Mesodermal cell (in vitro differentiated cells): ENCODE results near the gene SLC5A10.

Experiments used
- H3K27ac ChIP-seq: 2 replicates; pipeline ENCODE4 v1.7.0; 2013; ENCODE audit warnings: mild to moderate bottlenecking, low read depth, low read length, moderate library complexity; ENCODE audit not compliant: severe bottlenecking
- H3K36me3 ChIP-seq: 2 replicates; pipeline ENCODE4 v1.7.1; 2013; ENCODE audit warnings: mild to moderate bottlenecking, low read length, moderate library complexity; ENCODE audit not compliant: control insufficient read depth, insufficient read depth
- H3K4me1 ChIP-seq: one replicate; pipeline ENCODE4 v1.7.1; 2013; ENCODE audit warnings: mild to moderate bottlenecking, low read length; ENCODE audit not compliant: insufficient read depth, control insufficient read depth, poor library complexity, severe bottlenecking
- H3K4me3 ChIP-seq: 2 replicates; pipeline ENCODE4 v1.7.0; 2013; ENCODE audit warnings: low read length, control low read depth, mild to moderate bottlenecking; ENCODE audit not compliant: insufficient read depth, poor library complexity, severe bottlenecking; ENCODE audit errors: extremely low read depth
- H3K9me3 ChIP-seq: 2 replicates; pipeline ENCODE4 v1.7.1; 2013; ENCODE audit warnings: mild to moderate bottlenecking, low read length, moderate library complexity; ENCODE audit not compliant: control insufficient read depth
- WGBS, 2 experiments: methylation state at CpG; one replicate each; pipeline ENCODE4 v1.1.5; 2013; ENCODE audit warnings: missing lambda C conversion rate in 2 of 2; ENCODE audit not compliant: insufficient coverage in 2 of 2; 5-methylcytosine and 5-hydroxymethylcytosine counted together

SLC5A10 gene

DNA sequence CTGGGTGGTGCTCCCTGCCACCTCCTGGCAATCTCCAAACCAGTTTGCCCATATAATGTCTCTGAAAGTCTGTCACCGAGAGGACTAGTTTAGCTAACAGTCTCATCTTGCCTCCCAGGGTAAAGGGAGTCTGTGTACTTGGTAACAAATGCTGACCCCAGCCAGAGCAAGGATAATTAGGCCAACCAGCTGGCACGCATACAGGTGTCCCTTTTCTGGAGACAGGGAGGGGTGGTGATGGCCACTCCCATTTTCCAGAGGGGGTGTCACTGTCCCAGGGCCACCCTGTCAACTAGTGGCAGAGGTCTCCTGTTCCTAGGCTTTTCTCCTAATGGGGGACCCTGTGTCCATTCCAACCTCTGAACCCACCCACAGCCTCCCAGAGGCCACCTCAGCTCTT is 44.5 kb downstream of the SLC5A10 start:
- Histone ChIP-seq H3K36me3 (peaks cover 31% of the 10 kb centered on the region), H3K9me3 (peaks cover 12% of the 10 kb centered on the region), H3K27ac (no peak overlapping the region), H3K4me1 (no peaks in the 10 kb centered on the region), H3K4me3 (no peak overlapping the region)
- WGBS, 2 experiments: 85 to 100% methylated on average over 2 of the region's 2 CpGs

DNA sequence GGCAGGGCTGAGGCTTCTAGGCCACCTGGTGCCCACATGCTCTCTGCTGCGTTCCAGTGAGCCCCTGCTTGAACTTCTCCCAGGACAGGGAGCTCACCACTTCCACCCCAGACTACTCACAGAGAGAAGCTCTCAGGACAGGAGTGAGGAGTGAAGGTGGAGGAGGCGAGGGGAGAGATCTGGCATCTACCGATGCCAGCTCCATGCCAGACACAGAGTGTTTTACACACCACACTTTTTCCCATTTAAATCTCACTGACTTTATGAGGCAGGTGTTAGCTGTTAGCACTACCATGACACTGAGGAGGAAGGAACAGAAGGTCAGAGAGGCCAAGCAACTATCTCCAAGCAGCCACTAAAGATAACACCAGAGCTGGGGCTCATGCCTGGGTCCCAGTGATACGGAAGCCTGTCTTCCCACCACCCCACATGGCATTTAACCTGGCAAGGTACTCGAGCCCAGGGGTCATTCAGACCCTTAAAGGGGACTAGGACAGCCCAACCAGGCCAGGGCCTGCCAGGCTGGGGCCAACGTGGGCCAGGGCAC is 45.8 kb downstream of the SLC5A10 start:
- Histone ChIP-seq H3K4me1 (peaks cover 2% of the 10 kb centered on the region), H3K36me3 (peaks cover 39% of the 10 kb centered on the region), H3K4me3 (no peak overlapping the region), H3K27ac (no peak overlapping the region), H3K9me3 (peaks cover 12% of the 10 kb centered on the region)
- 79 to 86% methylated on average over 3 of the region's 6 CpGs for WGBS, 2 experiments

DNA sequence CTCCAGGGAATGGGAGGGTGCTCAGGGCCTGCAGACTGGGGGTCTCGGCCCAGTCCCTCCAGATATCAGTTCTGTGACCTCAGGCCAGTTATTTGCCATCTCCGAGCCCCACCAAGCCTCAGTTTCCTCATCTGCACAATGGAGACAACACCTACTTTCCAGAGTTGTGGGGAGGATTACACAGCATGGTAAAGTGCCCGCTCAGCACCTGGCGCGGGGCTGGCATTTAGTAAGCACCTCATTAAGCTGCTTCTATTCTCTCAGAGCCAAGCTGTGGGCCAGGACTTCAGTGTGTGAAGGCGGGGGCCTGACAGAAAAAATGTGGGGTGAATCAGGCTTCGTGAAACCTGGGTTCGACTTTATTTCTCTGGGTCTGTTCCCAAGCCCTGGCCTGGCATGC is 47.4 kb downstream of the SLC5A10 start:
- H3K4me1 ChIP-seq: peaks cover 2% of the 10 kb centered on the region
- peaks cover 41% of the 10 kb centered on the region for H3K36me3 ChIP-seq
- H3K4me3 ChIP-seq: no peak overlapping the region
- 90 to 92% methylated on average over 7 of the region's 8 CpGs for WGBS, 2 experiments
- peaks cover 12% of the 10 kb centered on the region for H3K9me3 ChIP-seq
- no peak overlapping the region for H3K27ac ChIP-seq

DNA sequence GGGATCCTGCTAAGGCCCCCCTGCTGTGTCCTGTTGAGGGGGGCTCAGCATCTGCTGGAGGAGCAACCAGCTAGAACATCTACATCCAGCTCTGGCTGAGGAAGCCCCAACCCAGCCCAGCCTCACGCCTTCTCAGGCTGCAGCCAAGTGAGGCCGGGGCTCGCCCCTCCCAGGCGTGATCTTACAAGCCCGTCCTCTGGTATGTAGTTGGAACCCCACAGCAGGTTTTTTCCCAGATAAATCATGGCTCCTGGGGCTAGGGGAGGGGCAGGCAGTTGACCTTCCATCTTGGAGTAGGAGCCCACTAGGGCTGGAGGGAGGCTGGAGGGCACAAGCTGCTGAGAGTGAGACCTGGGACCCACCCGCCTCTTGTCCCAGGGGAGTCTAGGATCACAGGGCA is 47.9 kb downstream of the SLC5A10 start:
- peaks cover 2% of the 10 kb centered on the region for H3K4me1 ChIP-seq
- no peak overlapping the region for H3K27ac ChIP-seq
- WGBS, 2 experiments: 85 to 96% methylated on average over 5 to 6 of the region's 6 CpGs
- peaks cover 41% of the 10 kb centered on the region for H3K36me3 ChIP-seq
- peaks cover 11% of the 10 kb centered on the region for H3K9me3 ChIP-seq
- no peak overlapping the region for H3K4me3 ChIP-seq

DNA sequence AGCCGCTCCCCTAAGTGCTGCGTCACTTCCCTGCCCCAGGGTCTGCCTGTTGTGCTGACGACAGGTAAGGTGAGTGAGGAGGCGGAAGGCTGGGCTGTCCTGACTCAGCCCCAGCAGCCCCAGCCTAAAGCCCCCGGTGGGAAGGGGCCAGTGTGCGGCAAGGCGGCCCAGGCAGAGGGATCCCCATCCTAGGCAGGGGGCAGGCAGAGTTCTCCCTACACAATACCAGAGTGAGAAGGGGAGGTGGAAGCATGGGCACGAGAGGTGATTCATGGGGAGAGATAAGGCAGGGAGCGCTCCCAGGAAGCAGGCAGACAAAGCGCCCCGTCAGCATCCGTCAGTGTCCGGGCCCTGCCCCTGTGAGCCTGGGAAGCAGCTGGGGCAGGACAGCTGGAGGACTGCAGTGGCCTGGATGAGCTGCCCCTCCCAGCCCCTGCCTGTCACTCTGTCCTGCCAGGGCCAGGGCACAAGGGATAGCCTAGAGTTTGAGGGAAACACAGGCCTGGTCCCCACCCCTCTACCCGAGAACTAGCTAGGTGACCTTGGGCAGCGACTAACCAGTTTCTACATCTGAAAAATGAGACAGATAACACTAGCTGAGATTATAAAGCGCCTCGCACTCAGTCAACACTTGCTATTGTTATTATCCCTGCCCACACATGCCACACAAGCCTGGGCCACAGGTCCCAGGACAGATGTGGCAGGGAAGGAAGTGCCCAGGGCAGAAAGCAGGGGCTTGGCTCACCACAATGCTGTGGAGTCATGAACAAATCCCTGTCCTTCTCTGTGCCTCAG is 48.8 kb downstream of the SLC5A10 start:
- H3K4me3 ChIP-seq: no peak overlapping the region
- 88 to 92% methylated on average over 12 to 14 of the region's 17 CpGs for WGBS, 2 experiments
- H3K4me1 ChIP-seq: peaks cover 2% of the 10 kb centered on the region
- peaks cover 3% of the 10 kb centered on the region for H3K9me3 ChIP-seq
- peaks cover 41% of the 10 kb centered on the region for H3K36me3 ChIP-seq
- no peak overlapping the region for H3K27ac ChIP-seq

DNA sequence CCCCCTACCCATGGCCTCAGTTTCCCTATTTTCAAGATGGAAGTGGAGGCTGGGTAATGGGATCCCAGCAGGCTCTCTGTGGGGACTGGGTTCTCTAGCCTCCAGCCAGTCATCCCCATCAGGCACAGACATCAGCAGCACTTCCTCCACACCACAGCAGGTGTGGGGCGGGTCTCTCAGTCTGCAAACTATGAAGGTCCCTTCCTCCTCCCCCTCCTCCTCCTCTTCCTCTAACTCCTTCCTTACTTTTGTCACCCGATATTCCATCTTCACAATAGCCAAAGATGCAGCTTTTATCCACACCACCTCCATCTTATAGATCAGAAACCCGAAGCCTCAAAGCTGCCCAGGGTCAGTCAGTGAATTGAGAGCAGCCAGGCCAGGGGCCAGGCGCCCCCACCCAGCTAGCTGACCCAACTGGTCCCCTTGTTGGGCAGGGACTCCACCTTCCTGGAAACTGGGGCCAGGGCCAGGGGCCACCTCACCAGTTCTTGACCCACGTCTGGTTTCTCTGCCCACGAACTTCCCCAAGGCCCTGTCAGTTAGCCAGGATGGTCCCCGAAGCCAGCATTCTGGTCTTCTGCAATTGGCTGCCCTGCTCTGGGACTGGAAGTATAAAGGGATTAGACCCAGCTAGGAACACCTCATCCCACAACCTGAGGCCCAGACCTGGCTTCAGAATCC is 50.1 kb downstream of the SLC5A10 start:
- no peak overlapping the region for H3K4me3 ChIP-seq
- peaks cover 29% of the 10 kb centered on the region for H3K36me3 ChIP-seq
- H3K27ac ChIP-seq: no peak overlapping the region
- WGBS, 2 experiments: 91 to 93% methylated on average over 3 to 5 of the region's 7 CpGs
- H3K9me3 ChIP-seq: peaks cover 6% of the 10 kb centered on the region
- peaks cover 2% of the 10 kb centered on the region for H3K4me1 ChIP-seq

DNA sequence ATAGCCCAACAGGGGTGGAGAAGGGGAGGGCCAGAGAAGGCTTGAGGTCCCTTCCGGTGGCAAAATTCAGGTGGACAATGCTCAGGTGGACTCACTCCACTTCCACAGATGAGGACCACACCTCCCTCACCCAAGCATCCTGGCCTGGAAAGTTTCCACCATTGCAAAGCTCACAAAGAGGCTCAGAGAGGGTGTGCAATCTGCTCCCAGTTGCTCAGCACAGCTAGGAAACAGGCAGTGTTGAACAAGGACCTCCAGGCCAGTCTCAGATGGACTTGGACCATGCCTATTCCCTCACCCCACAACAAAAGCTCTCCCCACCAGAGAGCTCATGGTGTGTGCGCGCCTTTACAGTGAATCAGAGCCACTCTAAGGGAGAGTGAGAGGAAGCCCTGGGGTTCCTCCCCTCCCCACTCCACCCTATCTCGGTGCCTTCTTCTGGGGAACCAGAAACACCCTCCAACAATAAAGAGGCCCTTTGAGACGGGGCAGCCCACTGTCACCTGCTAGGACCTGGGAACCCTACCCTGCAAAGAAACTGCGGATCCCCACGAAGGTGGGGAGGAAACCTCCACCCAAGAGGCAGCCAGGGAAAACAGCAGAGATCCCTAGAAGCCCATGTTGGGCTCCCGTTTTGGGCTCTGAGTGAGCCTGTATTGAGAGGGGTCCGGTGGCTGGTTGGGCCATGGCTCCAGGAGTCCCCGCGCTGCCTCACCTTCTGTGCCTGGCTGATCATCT is 51.0 kb downstream of the SLC5A10 start:
- WGBS, 2 experiments: 48 to 58% methylated on average over 7 to 8 of the region's 11 CpGs
- Histone ChIP-seq H3K27ac (no peak overlapping the region), H3K36me3 (peaks cover 26% of the 10 kb centered on the region), H3K4me3 (peak overlapping the region; percentile 50), H3K9me3 (peaks cover 6% of the 10 kb centered on the region), H3K4me1 (peaks cover 2% of the 10 kb centered on the region)

DNA sequence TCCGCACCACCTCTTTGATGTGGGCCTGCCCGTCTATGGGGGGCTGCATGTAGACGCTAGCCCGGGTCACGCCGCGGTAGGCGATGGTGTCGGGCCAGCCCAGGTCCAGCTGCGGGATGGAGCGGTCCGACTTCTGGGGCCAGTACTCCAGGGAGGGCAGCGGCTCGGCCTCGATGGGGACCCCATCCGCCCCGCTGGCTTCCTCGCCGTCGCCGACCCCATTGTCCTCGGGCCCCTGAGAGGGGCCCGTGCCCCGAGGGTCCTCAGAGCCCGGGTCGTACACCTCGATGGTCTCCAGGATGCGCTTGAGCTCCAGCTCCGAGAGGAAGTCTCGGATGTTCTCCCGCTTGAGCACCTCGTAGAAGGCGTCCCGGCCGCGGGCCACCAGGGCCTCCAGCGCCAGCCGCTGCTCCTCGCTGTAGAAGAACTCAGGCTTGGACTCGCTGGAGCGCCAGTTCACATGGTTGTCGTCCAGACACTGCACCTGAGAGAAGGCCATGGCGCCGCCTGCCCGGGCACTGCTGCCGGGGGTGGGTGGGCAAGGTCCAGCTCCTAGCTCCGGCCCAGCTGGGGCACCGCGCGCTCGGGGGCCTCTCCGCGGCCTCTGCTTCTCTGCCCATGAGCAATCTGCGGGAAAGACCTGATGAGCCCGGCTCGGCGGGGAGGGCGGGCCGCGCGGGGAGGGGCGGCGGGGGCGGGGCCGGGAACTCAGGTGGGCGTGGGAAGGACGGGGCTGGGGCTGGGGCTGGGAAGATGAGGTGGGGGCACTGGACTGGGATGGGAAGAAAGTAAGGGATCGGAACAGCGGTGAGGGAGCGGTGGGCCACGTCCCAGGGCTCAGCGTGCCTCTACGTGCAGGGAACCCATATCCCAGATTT is 51.8 kb downstream of the SLC5A10 start:
- no peak overlapping the region for H3K27ac ChIP-seq
- peaks cover 6% of the 10 kb centered on the region for H3K9me3 ChIP-seq
- peaks cover 26% of the 10 kb centered on the region for H3K36me3 ChIP-seq
- WGBS, 2 experiments: 9 to 14% methylated on average over 52 to 61 of the region's 73 CpGs
- peaks cover 2% of the 10 kb centered on the region for H3K4me1 ChIP-seq
- peak overlapping the region; percentile 50 for H3K4me3 ChIP-seq

DNA sequence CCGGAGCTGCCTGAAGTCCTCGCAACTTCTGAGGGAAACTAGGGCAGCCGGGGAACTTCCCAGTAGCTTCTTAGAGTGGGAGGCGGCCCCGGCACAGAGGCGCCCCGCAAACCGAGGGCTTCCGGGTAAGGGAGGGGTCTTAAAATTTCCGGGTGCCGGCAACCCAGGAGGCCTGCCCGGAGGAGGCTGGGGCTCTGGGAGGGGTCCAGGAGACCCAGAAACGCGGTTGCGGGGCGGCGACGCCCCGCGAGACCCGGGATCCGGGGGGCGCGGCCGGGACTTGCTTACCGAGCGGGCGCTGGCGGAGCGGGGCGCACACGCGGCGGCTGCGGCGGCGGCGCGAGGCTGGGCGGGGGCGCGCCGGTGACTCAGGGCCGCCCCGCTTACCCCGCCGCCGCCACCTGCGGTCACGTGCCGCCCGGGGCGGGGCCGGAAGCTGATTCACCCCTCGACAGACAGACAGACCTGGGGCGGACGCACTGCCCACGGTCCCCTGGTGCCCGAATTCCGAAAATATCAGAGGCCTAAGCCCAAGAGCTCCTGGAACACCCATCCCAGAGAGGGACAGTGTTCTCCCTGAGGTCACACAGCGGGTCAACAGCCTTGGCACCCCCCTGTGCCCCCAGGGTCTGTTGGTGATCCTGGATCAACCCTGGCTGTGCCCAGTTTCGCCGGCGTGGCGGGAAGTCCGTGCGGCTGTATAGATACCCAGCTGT is 52.6 kb downstream of the SLC5A10 start, which contains the start of gene FAM83G:
FAM83G (minus strand) TSS at position 344 of the 716 bp plus-strand sequence. CDS start 723 bp downstream, outside the sequence.
- H3K27ac ChIP-seq: peak within 1 kb of the TSS; percentile 23
- peak within 1 kb of the TSS; percentile 50 for H3K4me3 ChIP-seq
- H3K4me1 ChIP-seq: peaks cover 2% of the 10 kb centered on the region
- peaks cover 21% of the 10 kb centered on the region for H3K36me3 ChIP-seq
- peaks cover 6% of the 10 kb centered on the region for H3K9me3 ChIP-seq
- WGBS, 2 experiments: 9 to 11% methylated on average over 42 to 60 of the region's 67 CpGs
